ENCODE data around the gene L1TD1.
"Not testable (repeated sequence)": the region's sequence is repeated elsewhere in the genome, so short reads cannot be mapped to it uniquely, and the experiment has no call there.

L1TD1 gene

GRCh38 chr1:62207187-62207586 is 12.5 kb downstream of the L1TD1 start:
- no peak for DNase-seq

DNA sequence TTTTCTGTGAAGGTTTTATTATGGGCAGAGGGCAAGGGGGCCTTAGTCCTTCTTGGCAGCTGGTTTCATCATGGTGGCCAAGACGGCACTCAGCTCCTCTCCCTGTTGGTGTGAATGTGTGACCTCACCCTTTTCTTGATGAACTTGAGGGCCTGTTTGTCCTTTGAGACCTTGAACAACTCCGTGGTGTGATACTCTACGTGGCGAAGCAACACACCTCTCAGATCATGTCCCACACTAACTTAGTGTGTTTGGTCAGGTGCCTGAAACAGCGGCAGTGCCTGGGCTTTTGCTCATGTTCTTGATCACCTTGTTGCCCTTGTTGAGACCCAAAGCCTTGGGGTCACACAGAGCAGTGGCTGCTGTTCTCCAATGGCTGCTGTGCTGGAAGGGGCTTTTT is 13.4 kb downstream of the L1TD1 start:
- DNase-seq, result no peak

DNA sequence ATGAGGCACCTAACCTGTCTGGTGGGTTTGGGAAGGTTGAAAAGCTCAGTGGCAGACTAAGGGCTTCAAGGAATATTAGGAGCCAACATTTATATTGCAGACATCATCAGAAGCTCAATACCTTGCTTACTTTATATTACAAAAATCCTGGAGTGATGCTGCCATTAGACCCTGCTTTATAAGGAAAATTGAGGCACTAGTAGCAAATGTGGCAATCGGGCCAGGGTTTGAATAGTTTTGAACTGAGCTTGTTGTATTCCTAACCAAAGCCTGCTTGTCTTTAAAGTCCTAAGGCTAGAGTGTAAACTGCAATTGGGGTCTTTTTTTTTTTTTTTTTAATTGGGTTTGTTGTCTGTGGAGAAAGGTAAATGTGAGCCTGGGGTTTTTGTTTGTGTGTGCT is 14.3 kb downstream of the L1TD1 start:
- DNase-seq, result no peak

DNA sequence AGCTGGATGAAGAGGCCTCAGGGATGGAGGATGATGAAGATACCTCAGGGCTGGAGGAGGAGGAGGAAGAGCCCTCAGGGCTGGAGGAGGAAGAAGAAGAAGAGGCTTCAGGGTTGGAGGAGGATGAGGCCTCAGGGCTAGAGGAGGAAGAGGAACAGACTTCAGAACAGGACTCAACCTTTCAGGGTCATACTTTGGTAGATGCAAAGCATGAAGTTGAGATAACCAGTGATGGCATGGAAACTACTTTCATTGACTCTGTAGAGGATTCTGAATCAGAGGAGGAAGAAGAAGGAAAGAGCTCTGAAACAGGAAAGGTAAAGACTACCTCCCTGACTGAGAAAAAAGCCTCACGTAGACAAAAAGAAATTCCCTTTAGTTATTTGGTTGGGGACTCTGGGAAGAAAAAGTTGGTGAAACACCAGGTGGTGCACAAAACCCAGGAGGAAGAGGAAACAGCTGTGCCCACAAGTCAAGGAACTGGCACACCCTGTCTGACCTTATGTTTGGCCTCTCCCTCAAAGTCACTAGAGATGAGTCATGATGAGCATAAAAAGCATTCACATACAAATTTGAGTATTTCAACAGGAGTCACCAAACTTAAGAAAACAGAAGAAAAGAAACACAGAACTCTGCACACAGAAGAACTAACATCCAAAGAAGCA is 15.4 kb downstream of the L1TD1 start:
- no peak for DNase-seq

DNA sequence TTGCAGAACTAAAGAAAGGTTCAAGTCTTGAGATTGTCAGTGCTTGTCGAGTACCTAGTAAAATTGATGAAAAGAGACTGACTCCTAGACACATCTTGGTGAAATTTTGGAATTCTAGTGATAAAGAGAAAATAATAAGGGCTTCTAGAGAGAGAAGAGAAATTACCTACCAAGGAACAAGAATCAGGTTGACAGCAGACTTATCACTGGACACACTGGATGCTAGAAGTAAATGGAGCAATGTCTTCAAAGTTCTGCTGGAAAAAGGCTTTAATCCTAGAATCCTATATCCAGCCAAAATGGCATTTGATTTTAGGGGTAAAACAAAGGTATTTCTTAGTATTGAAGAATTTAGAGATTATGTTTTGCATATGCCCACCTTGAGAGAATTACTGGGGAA is 16.3 kb downstream of the L1TD1 start:
- no peak for DNase-seq

- no peak for DNase-seq
Measured at GRCh38 chr1:62212411-62212810, 17.8 kb downstream of the L1TD1 start.

GRCh38 chr1:62213075-62213914 is 18.6 kb downstream of the L1TD1 start:
- no peak for DNase-seq

- DNase-seq, result no peak
Measured at GRCh38 chr1:62218604-62219003, 24.0 kb downstream of the L1TD1 start.

GRCh38 chr1:62220456-62220855 is 25.8 kb downstream of the L1TD1 start:
- DNase-seq, result not testable (repeated sequence)

DNA sequence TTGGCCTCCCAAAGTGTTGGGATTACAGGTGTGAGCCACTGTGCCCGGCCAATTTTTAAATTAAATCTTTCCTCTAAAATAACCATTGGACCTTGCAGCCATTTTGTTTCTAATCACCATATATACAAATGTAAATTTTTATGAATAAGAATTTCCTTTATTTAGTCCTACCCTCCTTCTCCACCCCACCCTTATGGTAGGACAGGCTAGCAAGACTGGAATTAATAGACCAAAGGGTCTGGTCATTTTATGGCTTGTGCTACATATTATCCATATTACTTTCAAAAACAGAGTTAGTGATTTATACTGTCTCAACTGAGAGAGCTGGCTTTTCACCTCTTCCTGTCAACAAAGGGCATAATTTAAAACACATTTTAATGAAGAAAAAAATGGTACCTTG is 26.5 kb downstream of the L1TD1 start:
- DNase-seq, result no peak

DNA sequence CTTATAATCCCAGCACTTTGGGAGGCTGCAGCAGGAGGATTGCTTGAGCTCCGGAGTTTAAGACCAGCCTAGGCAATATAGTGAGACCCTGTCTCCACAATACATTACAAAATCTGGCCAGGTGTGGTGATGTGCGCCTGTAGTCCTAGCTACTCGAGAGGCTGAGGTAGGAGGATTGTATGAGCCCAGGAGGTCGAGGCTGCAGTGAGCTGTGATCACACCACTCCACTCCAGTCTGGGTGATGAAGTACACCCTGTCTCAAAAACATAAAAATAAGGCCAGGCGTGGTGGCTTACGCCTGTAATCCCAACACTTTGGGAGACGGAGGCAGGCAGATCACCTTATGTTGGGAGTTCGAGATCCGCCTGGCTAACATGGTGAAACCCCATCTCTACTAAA is 27.7 kb downstream of the L1TD1 start:
- no peak for DNase-seq

GRCh38 chr1:62224182-62224581 is 29.5 kb downstream of the L1TD1 start:
- no peak for DNase-seq

DNA sequence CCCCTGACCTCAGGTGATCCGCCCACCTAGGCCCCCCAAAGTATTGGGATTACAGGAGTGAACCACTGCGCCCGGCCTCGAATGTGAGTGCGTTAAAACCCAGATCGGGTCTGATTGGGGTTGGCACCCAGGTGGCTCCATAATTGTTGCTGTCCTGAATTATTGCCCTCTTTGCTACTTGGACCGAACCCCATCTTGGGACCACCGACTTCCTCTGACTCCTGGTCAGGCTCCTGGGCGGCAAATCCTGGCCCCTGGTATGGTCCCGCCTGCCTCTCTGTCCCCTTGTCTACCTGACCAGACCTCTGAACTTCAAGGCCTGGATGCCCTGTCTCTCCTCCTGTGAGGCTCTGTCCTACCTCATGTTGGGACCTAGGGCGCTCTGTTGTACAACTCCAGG is 32.8 kb downstream of the L1TD1 start:
- DNase-seq, result no peak

- DNase-seq, result no peak
Measured at GRCh38 chr1:62228136-62228882, 33.7 kb downstream of the L1TD1 start.

- no peak for DNase-seq
Measured at GRCh38 chr1:62228883-62229187, 34.2 kb downstream of the L1TD1 start.

GRCh38 chr1:62229468-62229867 is 34.8 kb downstream of the L1TD1 start:
- DNase-seq, result no peak

GRCh38 chr1:62229932-62230331 is 35.3 kb downstream of the L1TD1 start:
- no peak for DNase-seq

GRCh38 chr1:62230718-62231117 is 36.1 kb downstream of the L1TD1 start:
- DNase-seq, result no peak

DNA sequence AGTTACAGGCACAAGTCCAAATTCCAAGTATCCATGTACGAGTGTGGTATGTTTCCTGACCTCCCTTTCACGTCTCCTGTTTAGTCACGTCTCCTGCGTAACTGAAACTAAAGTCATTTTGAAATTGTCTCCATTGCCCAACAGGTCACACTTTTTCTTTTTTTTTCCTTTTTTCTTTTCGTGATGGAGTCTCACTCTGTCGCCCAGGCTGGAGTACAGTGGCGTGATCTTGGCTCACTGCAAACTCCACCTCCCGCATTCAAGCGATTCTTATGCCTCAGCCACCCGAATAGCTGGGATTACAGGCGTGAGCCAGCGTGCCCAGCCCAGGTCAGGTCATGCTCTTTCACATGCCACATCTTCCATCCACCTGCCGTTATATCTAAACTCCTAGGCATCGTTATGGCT is 38.2 kb downstream of the L1TD1 start:
- no peak for DNase-seq

GRCh38 chr1:62233926-62234450 is 39.3 kb downstream of the L1TD1 start:
- DNase-seq, result no peak

GRCh38 chr1:62234688-62235087 is 40.0 kb downstream of the L1TD1 start:
- no peak for DNase-seq

- DNase-seq, result no peak
Measured at GRCh38 chr1:62235576-62235975, 40.9 kb downstream of the L1TD1 start.

DNA sequence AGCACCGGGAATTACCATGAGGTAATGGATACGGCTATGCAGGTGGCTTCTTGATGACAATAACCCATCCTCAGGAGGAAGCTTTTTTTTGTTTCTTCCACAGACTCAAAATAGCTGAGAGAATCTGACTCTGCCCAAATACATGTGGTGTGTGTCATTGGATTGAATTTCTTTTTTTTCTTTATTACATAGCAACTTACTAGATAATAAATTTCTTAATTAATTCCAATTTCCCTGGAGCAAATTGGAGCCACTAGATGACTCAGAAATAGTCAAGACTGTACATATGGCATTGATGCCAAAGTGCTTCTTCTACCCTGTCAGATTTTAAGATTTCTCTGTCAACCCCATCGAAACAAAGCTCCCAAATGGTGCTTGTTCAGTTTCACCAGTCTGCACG is 42.7 kb downstream of the L1TD1 start:
- no peak for DNase-seq
